Naive thymus-derived CD8-positive, alpha-beta T cell (primary cell): Measurements from ENCODE around the gene POC1A. TPM values are rescaled to one million over a fixed set of nuclear protein-coding genes. Genes with fewer than 3 reads are reported as not detected.
"Not testable (repeated sequence)": the region's sequence is repeated elsewhere in the genome, so short reads cannot be mapped to it uniquely, and the experiment has no call there.

Experiments used
- ATAC-seq, 2 donors: fragments of 150-1000 bp; cut with Tn5 transposase in 1 of 2; sonication (Bioruptor Pico), chemical (Tn5 transposase) in 1 of 2; 1 replicate in 1 of 2; 2 replicates in 1 of 2; pipeline ENCODE4 v1.10.0; 2021; ENCODE audit warnings: mild to moderate bottlenecking in 2 of 2, moderate library complexity in 2 of 2
- POLR2A ChIA-PET: fragments of 350-600 bp; sonication (Branson Sonifier 250); formaldehyde crosslinking; loops from one replicate; lab custom pipeline; 2021; ENCODE audit warnings: antibody characterized with exemption; lab: Charles Lee
- DNase-seq, 10 donors: peaks; one replicate each; pipeline versions ENCODE4 v3.0.0 to v3.0.0-alpha.2; 2020 to 2022
- H3K27ac Mint-ChIP-seq, 10 donors: one replicate each; pipeline ENCODE4 v1.8.0; 2020 to 2022; ENCODE audit warnings: mild to moderate bottlenecking in 10 of 10, mixed read lengths in 10 of 10, moderate library complexity in 4 of 10, inconsistent platforms in 1 of 10
- H3K27me3 Mint-ChIP-seq, 5 donors: one replicate each; pipeline ENCODE4 v1.8.0; 2021 to 2022; ENCODE audit warnings: mixed read lengths in 5 of 5
- H3K36me3 Mint-ChIP-seq, 3 donors: one replicate each; pipeline ENCODE4 v1.8.0; 2020 to 2022; ENCODE audit warnings: mixed read lengths in 3 of 3, mild to moderate bottlenecking in 2 of 3, inconsistent platforms in 1 of 3
- H3K4me1 Mint-ChIP-seq, 4 donors: one replicate each; pipeline ENCODE4 v1.8.0; 2021 to 2022; ENCODE audit warnings: mixed read lengths in 4 of 4
- H3K4me3 Mint-ChIP-seq, 10 donors: one replicate each; pipeline ENCODE4 v1.8.0; 2020 to 2022; ENCODE audit warnings: mild to moderate bottlenecking in 10 of 10, mixed read lengths in 10 of 10, moderate library complexity in 6 of 10, inconsistent platforms in 1 of 10
- H3K9me3 Mint-ChIP-seq, 9 donors: one replicate each; pipeline ENCODE4 v1.8.0; 2020 to 2022; ENCODE audit warnings: mixed read lengths in 9 of 9, mild to moderate bottlenecking in 3 of 9, inconsistent platforms in 1 of 9, moderate library complexity in 1 of 9
- polyA plus RNA-seq, 3 donors: library from polyadenylated mRNA; unstranded; fragments of 300-500 nt; fragmentation: Illumina TruSeq; gene quantifications; one replicate each; pipeline ENCODE4 v1.2.3, GENCODE V29; 2021
- total RNA-seq, 8 experiments: library from RNA in 2 of 8; stranded (reverse) in 2 of 8; gene quantifications; one replicate each; pipeline ENCODE4 v1.2.3 and lab custom pipeline; 2021 to 2026

Gene POC1A
- total and polyA plus RNA-seq, 5 experiments from 2014 or later, result 0.28 to 1.9 (median 1.1) TPM

DNA sequence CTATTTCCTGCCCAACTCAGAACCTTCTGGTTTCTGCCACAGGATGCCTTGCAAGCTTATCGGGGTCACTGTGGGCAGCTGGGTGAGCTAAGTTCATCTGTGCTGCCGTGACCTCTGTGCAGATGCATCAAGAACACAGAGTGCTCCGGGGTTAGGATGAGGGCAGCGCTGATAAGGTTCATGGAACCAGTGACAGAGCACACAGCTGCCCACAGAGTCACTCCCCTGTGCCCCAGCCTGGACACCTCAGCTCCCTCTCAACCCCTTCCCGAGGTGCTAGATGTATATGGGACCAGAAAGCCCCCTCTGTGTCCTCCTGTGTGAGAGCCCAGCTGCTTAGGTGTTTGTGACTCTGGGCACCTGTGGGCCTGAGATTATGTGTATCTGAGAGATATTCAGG is 28.0 kb upstream of the POC1A start:
- Mint-ChIP-seq H3K9me3 (no peaks in the 10 kb centered on the region), H3K36me3 (no peaks in the 10 kb centered on the region), H3K4me1 (peaks cover 0 to 12% (median under 1%) of the 10 kb centered on the region in 4 donors), H3K27me3 (no peaks in the 10 kb centered on the region), H3K4me3 (no peak overlapping the region), H3K27ac (peak overlapping the region in 1 of 10 donors; percentile 21)
- DNase-seq (no peak), ATAC-seq (no peak)
- POLR2A ChIA-PET, result interaction anchor here (0.6 kb wide), 1 partner anchor 13 kb away, joined by 4 read pairs; no protein-coding TSS in a partner anchor

DNA sequence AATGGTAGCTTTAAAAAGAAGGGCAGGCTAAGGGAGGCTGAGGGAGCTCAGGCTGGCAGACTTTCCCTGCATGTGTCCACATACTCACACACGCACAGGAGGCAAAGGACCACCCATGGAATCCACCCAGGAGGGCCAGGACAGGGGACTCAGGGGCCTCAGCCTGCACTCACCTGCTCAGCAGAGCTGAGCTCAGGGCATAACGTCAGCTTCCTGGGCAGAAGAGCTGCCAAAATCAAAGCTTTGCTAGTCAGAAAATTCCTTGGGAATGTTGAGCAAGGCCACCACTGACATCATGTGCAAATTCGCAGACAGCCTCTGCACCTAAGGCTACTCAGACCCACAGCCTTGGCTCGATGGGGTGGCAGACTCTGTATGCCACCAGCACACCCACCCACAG is 27.3 kb upstream of the POC1A start:
- no peak for ATAC-seq
- no peaks in the 10 kb centered on the region for H3K27me3 Mint-ChIP-seq
- no peak overlapping the region for H3K27ac Mint-ChIP-seq
- POLR2A ChIA-PET, result interaction anchor here (0.6 kb wide), 1 partner anchor 129 kb away, joined by 3 read pairs; no protein-coding TSS in a partner anchor
- H3K4me3 Mint-ChIP-seq, result no peak overlapping the region
- H3K9me3 Mint-ChIP-seq, result no peaks in the 10 kb centered on the region
- H3K4me1 Mint-ChIP-seq, result peaks cover 0 to 12% (median under 1%) of the 10 kb centered on the region in 4 donors
- DNase-seq, result no peak
- no peaks in the 10 kb centered on the region for H3K36me3 Mint-ChIP-seq

DNA sequence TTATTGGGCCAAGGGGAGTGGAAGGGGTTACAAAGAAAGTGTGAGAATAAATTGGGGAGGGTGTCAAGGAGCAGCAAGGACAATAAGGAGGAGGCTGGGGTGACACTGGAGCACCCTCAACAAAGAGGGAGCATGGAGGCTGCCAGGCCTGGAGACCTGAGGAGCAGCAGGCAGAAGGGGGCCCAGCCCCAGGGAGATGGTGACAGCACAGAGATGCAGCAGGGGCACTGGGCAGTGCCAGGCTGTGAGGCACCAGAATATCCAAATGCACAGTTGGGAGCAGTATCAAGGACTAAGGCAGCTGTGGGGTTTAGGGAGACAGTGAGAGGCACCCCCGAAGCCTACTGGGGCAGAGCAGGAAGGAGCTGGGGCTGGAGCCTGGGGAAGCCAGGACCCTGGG is 24.3 kb upstream of the POC1A start:
- Mint-ChIP-seq H3K27ac (no peak overlapping the region), H3K9me3 (no peaks in the 10 kb centered on the region), H3K4me3 (no peak overlapping the region), H3K36me3 (no peaks in the 10 kb centered on the region), H3K27me3 (no peaks in the 10 kb centered on the region), H3K4me1 (peaks cover 0 to 16% (median 1%) of the 10 kb centered on the region in 4 donors)
- POLR2A ChIA-PET, result no interaction called here
- DNase-seq (peak in 1 of 10 donors; percentile 16), ATAC-seq (no peak)

DNA sequence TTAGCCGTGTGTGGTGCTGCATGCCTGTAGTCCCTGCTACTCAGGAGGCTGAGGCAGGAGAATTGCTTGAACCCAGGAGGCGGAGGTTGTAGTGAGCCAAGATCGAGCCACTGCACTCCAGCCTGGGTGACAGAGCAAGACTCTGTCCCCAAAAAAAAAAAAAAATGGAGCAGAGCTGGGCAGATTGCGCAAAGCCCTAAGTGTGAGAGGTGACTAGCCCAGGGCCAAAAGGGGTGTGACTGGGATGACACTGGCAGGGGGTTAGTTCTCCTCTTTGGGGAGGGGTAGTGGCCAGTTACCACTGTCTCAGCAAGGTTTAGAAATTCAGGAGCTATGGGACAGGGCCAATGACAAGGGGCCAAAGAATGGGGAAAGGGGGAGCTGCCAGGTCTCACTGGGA is 23.9 kb upstream of the POC1A start:
- POLR2A ChIA-PET, H3K36me3 Mint-ChIP-seq, H3K27me3 Mint-ChIP-seq, H3K4me3 Mint-ChIP-seq, H3K9me3 Mint-ChIP-seq, ATAC-seq: not testable (repeated sequence)
- Mint-ChIP-seq H3K27ac (peak overlapping the region in 1 of 10 donors; percentile 2), H3K4me1 (peaks cover 0 to 16% (median 1%) of the 10 kb centered on the region in 4 donors)
- DNase-seq, result peak in 1 of 10 donors; percentile 15

DNA sequence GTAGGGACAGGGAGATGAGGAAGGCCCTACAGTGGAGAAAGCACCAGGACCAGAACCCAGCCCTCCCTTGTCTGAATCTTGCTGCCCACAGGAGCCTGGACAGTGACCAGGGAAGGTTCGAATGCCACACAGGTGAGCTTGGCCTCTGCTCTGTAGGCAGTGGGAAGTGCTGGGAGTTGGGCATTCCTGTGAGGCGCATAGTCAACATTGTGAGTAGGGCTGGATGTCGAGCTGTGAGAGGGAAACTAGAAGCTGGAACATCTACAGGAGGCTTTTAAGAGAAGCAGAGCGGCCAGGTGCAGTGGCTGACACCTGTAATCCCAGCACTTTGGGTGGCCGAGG is 23.4 kb upstream of the POC1A start:
- H3K36me3 Mint-ChIP-seq, result no peaks in the 10 kb centered on the region
- peaks cover 0 to 14% (median 1%) of the 10 kb centered on the region in 4 donors for H3K4me1 Mint-ChIP-seq
- ATAC-seq (no peak), DNase-seq (no peak)
- no peaks in the 10 kb centered on the region for H3K9me3 Mint-ChIP-seq
- H3K27me3 Mint-ChIP-seq, result no peaks in the 10 kb centered on the region
- H3K4me3 Mint-ChIP-seq, result no peak overlapping the region
- POLR2A ChIA-PET, result no interaction called here
- H3K27ac Mint-ChIP-seq, result peak overlapping the region in 2 of 10 donors; percentile 14 to 73

DNA sequence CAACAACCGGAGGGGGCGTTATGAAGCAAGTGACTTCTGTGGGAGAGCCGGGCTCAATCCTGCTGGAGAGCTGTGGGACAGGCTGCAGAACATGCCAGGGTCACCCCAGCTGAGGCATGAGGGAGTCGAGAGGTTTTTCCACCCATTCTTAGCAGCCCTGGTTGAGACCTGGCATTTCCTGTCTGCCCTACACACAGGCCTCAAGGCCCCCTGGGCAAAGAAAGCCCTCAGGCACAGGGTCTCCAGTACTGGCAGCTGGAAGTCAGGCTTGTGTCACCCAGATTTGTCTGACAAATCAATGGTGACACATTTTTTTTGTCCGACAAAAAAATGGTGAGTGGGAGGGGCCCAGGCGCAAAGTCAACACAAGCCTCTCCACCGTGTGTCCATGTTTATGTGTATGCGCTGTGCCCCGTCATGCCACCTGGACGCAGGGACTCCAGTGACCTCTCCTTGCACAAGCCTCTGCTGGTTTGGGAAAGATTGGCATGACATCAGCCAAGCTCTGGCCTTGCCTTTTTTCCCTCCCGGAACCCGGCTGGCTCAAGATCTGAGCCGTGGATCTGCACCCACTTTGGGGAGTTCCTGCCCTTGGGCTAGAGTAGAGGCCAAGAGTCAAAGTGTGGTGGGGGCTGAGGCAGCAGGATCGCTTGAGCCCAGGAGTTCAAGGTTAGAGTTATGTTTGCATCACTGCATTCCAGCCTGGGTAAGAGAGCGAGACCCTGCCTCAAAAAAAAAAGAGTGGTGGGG is 22.9 kb upstream of the POC1A start:
- Mint-ChIP-seq H3K27me3 (no peaks in the 10 kb centered on the region), H3K4me3 (no peak overlapping the region), H3K36me3 (no peaks in the 10 kb centered on the region), H3K27ac (peak overlapping the region in 1 of 10 donors; percentile 73), H3K9me3 (no peaks in the 10 kb centered on the region), H3K4me1 (peaks cover 0 to 9% (median 1%) of the 10 kb centered on the region in 4 donors)
- no peak for ATAC-seq
- peak in 1 of 10 donors; percentile 18 for DNase-seq
- POLR2A ChIA-PET, result no interaction called here

DNA sequence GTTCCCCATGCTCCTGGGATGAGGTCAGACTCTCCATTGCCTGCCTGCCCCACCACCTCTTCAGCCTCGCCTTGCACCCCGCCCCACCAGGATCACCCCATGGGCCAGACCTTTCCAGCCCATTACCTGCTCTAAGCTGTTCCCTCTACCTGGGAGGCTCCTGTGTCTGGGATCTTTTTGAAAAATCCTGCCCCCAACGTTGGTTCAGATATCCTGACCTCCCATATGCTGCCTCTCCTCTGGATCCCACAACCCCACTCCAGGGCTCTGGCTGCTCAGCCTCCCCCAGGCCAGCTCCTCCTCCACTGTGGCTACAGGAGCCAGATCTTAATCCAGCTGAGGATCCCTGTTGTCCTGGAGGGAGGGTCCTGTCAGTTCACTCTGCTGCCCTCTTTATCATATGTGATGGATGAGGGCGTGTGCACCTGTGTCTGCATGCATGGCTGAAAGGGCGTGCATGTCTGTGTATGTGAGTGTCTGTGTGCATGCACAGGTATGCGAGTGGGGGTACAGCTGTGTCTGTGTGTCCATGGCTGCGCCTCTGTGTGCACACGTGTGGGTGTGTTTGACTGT is 22.0 kb upstream of the POC1A start:
- DNase-seq (peak in 1 of 10 donors; percentile 50), ATAC-seq (no peak)
- H3K36me3 Mint-ChIP-seq, result no peaks in the 10 kb centered on the region
- peaks cover 0 to 7% (median 1%) of the 10 kb centered on the region in 4 donors for H3K4me1 Mint-ChIP-seq
- POLR2A ChIA-PET, result no interaction called here
- H3K4me3 Mint-ChIP-seq, result no peak overlapping the region
- no peak overlapping the region for H3K27ac Mint-ChIP-seq
- H3K27me3 Mint-ChIP-seq, result no peaks in the 10 kb centered on the region
- no peaks in the 10 kb centered on the region for H3K9me3 Mint-ChIP-seq

DNA sequence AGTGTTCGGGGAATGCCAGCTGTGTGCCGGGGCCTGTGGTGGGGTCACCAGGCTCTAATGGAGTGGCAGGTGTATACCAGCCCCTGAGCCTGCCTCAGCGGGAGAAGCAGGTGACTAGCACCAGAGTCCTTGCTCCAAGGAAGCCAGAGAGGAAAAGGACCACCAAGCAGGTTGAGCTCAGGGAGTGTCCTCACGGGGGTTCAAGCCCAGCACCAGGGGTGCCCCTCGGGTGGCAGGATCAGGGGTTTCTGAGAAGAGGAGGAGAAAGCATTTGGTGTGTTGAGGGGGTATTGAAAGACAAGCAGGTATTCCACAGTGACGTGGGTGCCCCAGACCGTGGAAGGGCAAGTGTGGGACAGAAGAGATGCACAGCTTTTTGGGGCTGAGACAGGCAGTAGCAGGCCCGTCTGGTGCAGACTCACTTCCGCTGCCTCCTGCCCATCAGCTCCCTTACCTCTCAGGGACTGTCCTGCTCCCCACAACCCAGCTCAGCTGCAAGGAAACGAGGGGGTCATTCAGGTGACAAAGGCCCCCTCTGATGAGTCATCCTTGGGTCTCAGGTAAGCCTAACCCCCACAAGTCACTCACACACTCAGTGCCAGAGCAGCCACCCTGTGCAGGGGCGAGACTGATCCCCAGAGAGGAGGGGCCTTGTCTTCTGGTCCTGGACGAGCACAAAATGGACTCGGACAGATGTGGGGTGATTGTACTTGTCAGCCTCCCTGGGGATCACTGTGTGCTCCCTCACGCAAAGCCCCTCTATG is 21.4 kb upstream of the POC1A start:
- peak in 1 of 10 donors; percentile 34 for DNase-seq
- POLR2A ChIA-PET, result interaction anchor here (1.1 kb wide), 1 partner anchor 15 kb away, joined by 3 read pairs; no protein-coding TSS in a partner anchor
- H3K27ac Mint-ChIP-seq, result peak overlapping the region in 1 of 10 donors; percentile 46
- no peak for ATAC-seq
- no peaks in the 10 kb centered on the region for H3K27me3 Mint-ChIP-seq
- H3K9me3 Mint-ChIP-seq, result no peaks in the 10 kb centered on the region
- H3K4me3 Mint-ChIP-seq, result no peak overlapping the region
- no peaks in the 10 kb centered on the region for H3K36me3 Mint-ChIP-seq
- peaks cover 0 to 7% (median 1%) of the 10 kb centered on the region in 4 donors for H3K4me1 Mint-ChIP-seq

DNA sequence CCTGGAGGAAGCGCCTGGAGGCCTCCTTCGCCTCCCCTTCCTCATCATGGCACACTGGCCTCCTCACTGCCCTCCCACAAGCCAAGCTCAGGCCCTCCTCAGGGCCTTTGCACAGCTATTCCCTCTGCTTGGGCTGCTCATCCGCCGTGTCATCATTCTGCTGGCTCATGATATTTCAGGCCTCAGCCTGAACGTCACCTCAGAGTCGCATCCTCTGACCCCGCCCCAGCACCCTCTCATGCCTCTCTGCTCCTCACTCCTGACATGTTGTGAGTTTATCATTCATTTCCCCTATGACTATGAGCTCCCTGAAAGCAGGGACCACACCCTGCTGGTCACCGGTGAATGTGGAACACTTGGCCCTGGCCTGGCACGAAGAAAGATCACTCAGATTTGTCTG is 20.7 kb upstream of the POC1A start:
- no peaks in the 10 kb centered on the region for H3K9me3 Mint-ChIP-seq
- no peaks in the 10 kb centered on the region for H3K36me3 Mint-ChIP-seq
- POLR2A ChIA-PET, result interaction anchor here (1.1 kb wide), 1 partner anchor 15 kb away, joined by 3 read pairs; no protein-coding TSS in a partner anchor
- no peak overlapping the region for H3K27ac Mint-ChIP-seq
- DNase-seq (peak in 1 of 10 donors; percentile 16), ATAC-seq (no peak)
- H3K4me1 Mint-ChIP-seq, result peaks cover 0 to 4% (median 1%) of the 10 kb centered on the region in 4 donors
- peaks cover 0 to 2% (median 0%) of the 10 kb centered on the region in 5 donors for H3K27me3 Mint-ChIP-seq
- no peak overlapping the region for H3K4me3 Mint-ChIP-seq

DNA sequence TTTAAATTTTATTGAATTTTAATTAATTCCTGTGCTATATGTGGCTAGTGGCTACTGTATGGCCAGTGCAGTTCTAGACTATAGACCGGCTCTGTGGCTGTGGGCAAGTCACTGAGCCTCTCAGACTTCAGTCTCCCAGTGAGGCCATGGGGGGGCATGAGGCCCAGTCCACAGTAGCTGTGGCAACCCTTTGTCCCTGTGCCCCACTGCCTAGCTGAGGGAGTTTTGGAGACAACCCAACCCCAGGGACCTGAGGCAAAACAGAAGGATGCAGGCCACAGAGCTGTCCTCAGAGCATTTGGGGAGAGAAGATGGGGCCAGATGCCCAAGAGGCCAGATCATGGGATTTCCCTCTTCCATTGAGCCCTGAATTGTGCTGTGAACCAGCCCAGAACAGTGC is 18.9 kb upstream of the POC1A start:
- DNase-seq (peak in 1 of 10 donors; percentile 1), ATAC-seq (no peak)
- Mint-ChIP-seq H3K27me3 (peaks cover 0 to 2% (median 0%) of the 10 kb centered on the region in 5 donors), H3K4me1 (peaks cover 0 to 4% (median 1%) of the 10 kb centered on the region in 4 donors), H3K27ac (no peak overlapping the region), H3K9me3 (no peaks in the 10 kb centered on the region), H3K4me3 (no peak overlapping the region), H3K36me3 (no peaks in the 10 kb centered on the region)
- POLR2A ChIA-PET, result no interaction called here

DNA sequence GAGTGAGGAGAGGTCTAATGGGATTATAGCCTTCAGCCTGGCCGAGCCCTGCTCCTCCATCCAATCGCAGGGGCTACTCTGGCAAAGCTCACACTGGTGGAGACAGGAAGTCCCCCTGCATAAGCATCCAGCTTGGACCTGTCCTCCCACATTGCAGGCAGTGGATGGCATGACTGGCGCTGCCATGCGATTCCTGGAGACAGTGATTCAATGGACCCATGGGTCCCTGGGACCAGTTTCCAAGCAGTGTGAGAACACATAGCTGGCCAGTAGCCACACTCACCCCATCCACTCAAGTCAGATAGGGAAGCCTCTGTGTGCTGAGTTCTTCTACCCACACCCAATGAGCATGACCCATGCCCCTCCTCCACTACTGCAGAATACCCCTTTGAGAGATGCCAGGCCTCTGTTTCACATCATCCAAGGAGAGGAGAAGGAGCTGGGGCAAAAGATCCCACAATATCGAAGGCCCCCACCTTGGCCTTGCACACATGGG is 18.1 kb upstream of the POC1A start:
- H3K27me3 Mint-ChIP-seq, result peaks cover 0 to 2% (median 0%) of the 10 kb centered on the region in 5 donors
- peak overlapping the region in 1 of 10 donors; percentile 21 for H3K27ac Mint-ChIP-seq
- peaks cover 0 to 4% (median 1%) of the 10 kb centered on the region in 4 donors for H3K4me1 Mint-ChIP-seq
- no peaks in the 10 kb centered on the region for H3K36me3 Mint-ChIP-seq
- POLR2A ChIA-PET, result no interaction called here
- DNase-seq (peak in 1 of 10 donors; percentile 16), ATAC-seq (no peak)
- no peaks in the 10 kb centered on the region for H3K9me3 Mint-ChIP-seq
- no peak overlapping the region for H3K4me3 Mint-ChIP-seq

DNA sequence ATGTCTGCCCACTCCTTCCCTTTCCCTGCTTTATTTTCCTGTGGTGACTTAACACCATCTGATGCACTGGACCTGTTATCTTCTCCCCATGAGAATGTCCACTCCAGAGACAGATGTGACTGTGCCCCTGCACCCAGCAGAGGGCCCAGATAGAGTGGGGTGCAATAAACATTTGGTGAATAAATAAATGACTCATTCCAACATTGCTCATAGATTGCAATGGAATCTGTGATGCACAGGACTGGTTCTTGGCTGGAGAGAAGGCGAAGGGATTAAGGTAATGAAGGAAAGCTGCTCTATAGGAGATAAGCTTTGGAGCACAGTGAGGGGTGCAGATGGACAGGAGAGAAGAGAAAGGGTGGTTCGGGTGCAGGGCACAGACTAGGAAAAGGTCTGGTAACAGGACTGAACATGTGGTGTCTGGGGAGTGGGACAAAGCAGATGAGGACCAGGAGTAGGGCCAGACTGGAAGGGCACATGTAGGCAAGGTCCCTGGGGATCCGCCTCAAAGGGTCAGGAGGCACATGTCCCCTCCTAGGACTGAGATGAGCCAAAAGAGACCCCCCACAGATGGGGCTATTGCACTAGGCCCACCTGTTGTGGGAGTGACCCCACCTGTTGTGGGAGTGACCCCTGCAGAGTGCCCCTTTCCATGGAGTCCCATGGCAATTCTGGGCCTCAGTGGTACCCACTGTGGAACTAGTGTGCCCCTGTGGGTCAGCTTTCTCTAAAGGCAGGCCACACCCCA is 17.5 kb upstream of the POC1A start:
- Mint-ChIP-seq H3K4me3 (no peak overlapping the region), H3K36me3 (no peaks in the 10 kb centered on the region), H3K27me3 (peaks cover 0 to 2% (median 0%) of the 10 kb centered on the region in 5 donors), H3K4me1 (peaks cover 0 to 4% (median 1%) of the 10 kb centered on the region in 4 donors), H3K27ac (no peak overlapping the region), H3K9me3 (no peaks in the 10 kb centered on the region)
- POLR2A ChIA-PET, result no interaction called here
- peak in 1 of 10 donors; percentile 31 for DNase-seq
- no peak for ATAC-seq
